ENCODE measurements around the gene KRTAP4-2.
"Not testable (repeated sequence)": the region's sequence is repeated elsewhere in the genome, so short reads cannot be mapped to it uniquely, and the experiment has no call there.

Gene KRTAP4-2

GRCh38 chr17:41160648-41161047, 17.4 kb downstream of the KRTAP4-2 start, which contains the start of gene KRTAP4-4:
TSS of gene KRTAP4-4 (minus strand) at chr17:41160748. CDS start at chr17:41160691, 57 bp downstream.
- no peak for DNase-seq

DNA sequence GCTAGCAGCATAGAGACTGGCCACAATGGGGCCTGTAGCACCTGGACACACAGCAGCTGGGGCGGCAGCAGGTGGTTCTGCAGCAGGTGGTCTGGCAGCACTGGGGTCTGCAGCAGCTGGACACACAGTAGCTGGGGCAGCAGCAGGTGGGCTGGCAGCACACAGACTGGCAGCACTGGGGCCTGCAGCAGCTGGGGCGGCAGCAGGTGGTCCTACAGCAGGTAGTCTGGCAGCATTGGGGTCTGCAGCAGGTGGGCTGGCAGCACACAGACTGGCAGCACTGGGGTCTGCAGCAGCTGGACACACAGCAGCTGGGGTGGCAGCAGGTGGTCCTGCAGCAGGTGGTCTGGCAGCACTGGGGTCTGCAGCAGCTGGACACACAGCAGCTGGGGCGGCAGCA, 17.8 kb downstream of the KRTAP4-2 start:
- DNase-seq: not testable (repeated sequence)

GRCh38 chr17:41153856-41154255, 24.2 kb downstream of the KRTAP4-2 start:
- no peak for DNase-seq

DNA sequence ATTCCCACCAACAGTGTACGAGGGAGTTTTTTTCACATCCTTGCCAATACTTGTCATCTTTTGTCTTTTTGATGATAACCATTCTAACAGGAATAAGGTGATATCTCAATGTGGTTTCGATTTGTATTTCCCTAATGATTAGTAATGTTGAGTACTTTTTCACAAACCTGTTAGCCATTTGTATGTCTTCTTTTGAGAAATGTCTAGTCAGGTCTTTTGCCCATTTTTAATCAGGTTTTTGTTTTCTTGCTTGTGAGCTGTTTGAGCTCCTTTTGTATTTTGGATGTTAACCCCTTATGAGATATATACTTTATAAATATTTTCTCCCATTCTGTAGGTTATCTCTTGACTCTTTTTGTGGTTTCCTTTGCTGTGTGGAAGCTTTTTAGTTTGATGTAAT, 26.5 kb downstream of the KRTAP4-2 start:
- no peak for DNase-seq

GRCh38 chr17:41150026-41150425, 28.0 kb downstream of the KRTAP4-2 start:
- no peak for DNase-seq

- DNase-seq: no peak
These were observed 28.4 kb downstream of the KRTAP4-2 start, which contains the start of gene KRTAP4-5 for GRCh38 chr17:41149652-41149985. TSS of gene KRTAP4-5 (minus strand) at chr17:41149825. CDS start at chr17:41149767, 58 bp downstream.

- not testable (repeated sequence) for DNase-seq
These were observed 28.9 kb downstream of the KRTAP4-2 start for GRCh38 chr17:41148971-41149651.

DNA sequence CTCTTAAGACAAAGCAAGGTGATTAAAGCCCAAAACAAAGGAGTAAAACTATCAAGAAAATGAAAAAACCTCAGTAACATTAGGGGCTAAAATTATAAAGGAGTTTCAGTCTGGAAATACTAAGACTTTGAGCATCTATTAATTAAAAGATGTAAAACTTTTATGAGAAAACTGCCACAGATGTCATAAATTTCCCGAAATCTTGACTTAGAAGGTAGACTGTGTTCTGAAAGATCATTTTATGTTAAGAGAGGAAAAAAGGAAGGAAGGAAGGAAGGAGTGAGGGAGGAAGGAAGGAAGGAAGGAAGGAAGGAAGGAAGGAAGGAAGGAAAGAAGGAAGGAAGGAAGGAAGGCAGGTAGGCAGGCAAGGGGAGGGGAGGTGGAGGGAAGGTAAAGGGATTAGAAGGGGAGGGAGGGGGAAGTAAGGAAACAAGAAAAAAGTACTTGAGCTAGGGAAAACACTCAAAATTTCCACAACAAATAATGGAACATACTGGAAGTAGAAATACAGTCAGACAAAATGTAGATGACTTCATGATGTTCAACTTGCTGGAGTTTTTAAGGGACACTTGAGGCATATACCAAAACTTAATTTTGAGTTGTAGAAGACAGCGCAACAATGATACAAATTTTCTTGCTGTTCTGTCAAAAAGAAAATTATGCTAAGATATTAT, 30.4 kb downstream of the KRTAP4-2 start:
- DNase-seq: no peak

GRCh38 chr17:41145261-41145660, 32.8 kb downstream of the KRTAP4-2 start:
- DNase-seq: no peak

DNA sequence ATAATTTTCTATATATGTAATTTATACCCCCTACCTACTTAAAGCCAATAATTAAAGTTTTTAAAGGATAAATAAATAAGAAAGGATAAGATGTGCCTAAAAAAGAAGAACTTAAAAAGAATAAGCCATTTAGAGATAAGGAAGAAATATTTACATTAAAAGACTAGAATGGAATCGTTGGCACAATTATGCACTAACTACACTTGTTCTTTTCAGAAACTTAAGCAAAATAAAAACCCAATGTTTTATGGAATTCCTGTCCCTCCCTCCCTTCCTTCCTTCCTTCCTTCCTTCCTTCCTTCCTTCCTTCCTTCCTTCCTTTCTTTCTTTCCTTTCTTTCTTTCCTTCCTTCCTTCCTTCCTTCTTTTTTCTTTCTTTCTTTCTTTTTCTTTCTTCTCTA, 33.2 kb downstream of the KRTAP4-2 start:
- no peak for DNase-seq

- no peak for DNase-seq
These were observed 36.7 kb downstream of the KRTAP4-2 start for GRCh38 chr17:41141361-41141760.

DNA sequence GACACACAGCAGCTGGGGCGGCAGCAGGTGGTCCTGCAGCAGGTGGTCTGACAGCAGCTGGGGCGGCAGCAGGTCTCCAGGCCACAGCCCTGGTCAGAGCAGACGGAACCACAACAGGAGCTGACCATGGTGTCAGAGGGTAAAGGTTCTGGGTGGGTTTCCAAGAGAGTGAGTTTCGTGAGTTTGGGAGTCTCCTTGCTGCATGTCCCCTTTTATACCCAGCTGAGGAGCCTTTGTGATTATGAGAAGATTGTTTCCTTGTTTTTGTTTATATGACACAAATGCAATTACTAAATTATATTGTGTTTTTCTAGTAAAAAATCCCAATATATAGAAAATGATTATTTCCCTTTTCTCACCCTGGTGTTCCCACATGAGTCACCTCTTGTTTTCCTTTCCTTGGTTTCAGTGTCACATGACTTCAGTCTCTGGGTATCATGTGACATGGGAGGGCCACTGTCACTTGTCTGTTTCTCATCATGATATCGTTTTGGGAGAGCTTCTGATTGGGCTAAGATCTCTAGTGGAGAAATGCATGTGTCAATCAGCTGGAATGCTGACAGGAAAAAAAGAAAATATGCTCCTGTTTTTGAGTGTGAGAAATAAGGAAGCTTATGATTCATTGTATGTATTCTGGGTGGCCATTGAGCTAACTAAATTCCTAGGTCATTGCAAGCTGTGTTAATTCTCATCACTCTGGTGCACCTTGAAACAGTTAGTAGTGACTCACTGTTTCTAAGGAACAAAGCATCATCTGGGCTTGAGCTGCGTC, 37.5 kb downstream of the KRTAP4-2 start, which contains the start of gene KRTAP4-6:
KRTAP4-6 (minus strand) TSS at position 185 of the 772 bp plus-strand sequence; CDS start at position 128, 57 bp downstream.
- DNase-seq: no peak

- not testable (repeated sequence) for DNase-seq
These were observed 38.2 kb downstream of the KRTAP4-2 start for GRCh38 chr17:41139865-41140264.

- DNase-seq: no peak
These were observed 43.9 kb downstream of the KRTAP4-2 start for GRCh38 chr17:41133880-41134735.

DNA sequence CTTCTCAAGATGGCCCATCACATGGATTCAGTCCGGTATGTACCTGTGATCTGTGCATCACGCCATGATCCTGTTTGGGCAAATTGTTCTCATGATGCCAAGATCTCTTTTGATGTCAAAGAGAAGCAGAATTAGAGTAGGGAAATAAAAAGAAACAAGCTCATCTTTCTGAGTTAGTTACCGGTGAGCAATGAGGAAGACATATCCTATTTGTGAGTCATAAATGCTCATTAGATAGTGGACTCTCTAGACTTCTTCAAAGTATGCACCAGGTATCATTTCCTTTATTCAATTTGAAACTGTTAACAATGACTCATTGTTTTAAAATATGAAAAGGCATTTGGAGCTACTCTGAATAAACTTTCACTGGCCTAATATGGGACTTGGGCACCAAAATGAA, 46.0 kb downstream of the KRTAP4-2 start:
- DNase-seq: no peak
